IMR-90 (cell line): ENCODE results near the gene IFIT3. TPM values are rescaled to one million over a fixed set of nuclear protein-coding genes. Genes with fewer than 3 reads are reported as not detected.

Experiments used
- ATAC-seq: fragments of 200-7000 bp; cut with Tn5 transposase; 2 replicates; pipeline ENCODE4 v1.9.1; 2020; ENCODE audit warnings: low read depth, mild to moderate bottlenecking, moderate library complexity
- BruUV-seq: library from RNA; stranded (reverse); fragments of 400-500 nt; replicated peaks from 2 replicates; lab custom pipeline; 2021; lab: Mats Ljungman, UMichigan
- CTCF ChIA-PET: fragments of 300-600 bp; formaldehyde crosslinking; extraction: SDS; loops from one replicate; lab custom pipeline; 2021; ENCODE audit warnings: antibody characterized with exemption; lab: Yijun Ruan, JAX
- POLR2A ChIA-PET: fragments of 300-600 bp; sonication (Branson Sonifier 250); formaldehyde crosslinking; loops from one replicate; lab custom pipeline; 2022; ENCODE audit warnings: antibody characterized with exemption; ENCODE audit not compliant: unreplicated experiment; lab: Charles Lee
- DNase-seq: peaks from one replicate; pipeline ENCODE4 v3.0.0; 2013
- H2AFZ ChIP-seq: replicated peaks from 2 replicates; pipeline ENCODE3; 2013; ENCODE audit warnings: low read length, mild to moderate bottlenecking; ENCODE audit not compliant: poor library complexity
- H2AK5ac ChIP-seq: 2 replicates; pipeline ENCODE4 v1.6.1; 2013; ENCODE audit warnings: low read depth, low read length, inconsistent platforms
- H2AK9ac ChIP-seq: replicated peaks from 2 replicates; pipeline ENCODE3; 2013; ENCODE audit warnings: mild to moderate bottlenecking, low read depth, low read length, moderate library complexity; ENCODE audit not compliant: poor library complexity
- H2BK120ac ChIP-seq: 2 replicates; pipeline ENCODE4 v1.6.1; 2013; ENCODE audit warnings: low read depth, low read length, inconsistent platforms
- H2BK15ac ChIP-seq: 3 replicates; pipeline ENCODE4 v1.6.1; 2013; ENCODE audit warnings: low read depth, low read length, inconsistent platforms
- H2BK20ac ChIP-seq: 2 replicates; pipeline ENCODE4 v1.6.1; 2013; ENCODE audit warnings: low read depth, mild to moderate bottlenecking, inconsistent platforms, low read length, moderate library complexity
- H2BK5ac ChIP-seq: 2 replicates; pipeline ENCODE4 v1.6.1; 2013; ENCODE audit warnings: mild to moderate bottlenecking, low read depth, low read length, inconsistent platforms; ENCODE audit not compliant: poor library complexity, severe bottlenecking
- H3K14ac ChIP-seq: replicated peaks from 2 replicates; pipeline ENCODE4 v1.6.1; 2013; ENCODE audit warnings: low read depth, low read length, inconsistent platforms
- H3K18ac ChIP-seq: 2 replicates; pipeline ENCODE4 v1.6.1; 2013; ENCODE audit warnings: low read depth, low read length, control low read depth
- H3K23ac ChIP-seq: 2 replicates; pipeline ENCODE4 v1.6.1; 2013; ENCODE audit warnings: low read depth, low read length, inconsistent platforms
- H3K27ac ChIP-seq: 2 replicates; pipeline ENCODE4 v1.5.1; 2013; ENCODE audit warnings: mild to moderate bottlenecking, control low read depth, low read length; ENCODE audit not compliant: insufficient read depth
- H3K27me3 ChIP-seq: 2 replicates; pipeline ENCODE4 v1.6.1; 2013; ENCODE audit warnings: low read length; ENCODE audit not compliant: control insufficient read depth, insufficient read depth
- H3K36me3 ChIP-seq: 2 replicates; pipeline ENCODE4 v1.6.1; 2013; ENCODE audit warnings: low read length, mixed read lengths; ENCODE audit not compliant: control insufficient read depth, insufficient read depth
- H3K4ac ChIP-seq: 2 replicates; pipeline ENCODE4 v1.6.1; 2013; ENCODE audit warnings: low read depth, low read length, inconsistent platforms
- H3K4me1 ChIP-seq: 2 replicates; pipeline ENCODE4 v1.6.1; 2013; ENCODE audit warnings: low read length, mixed read lengths; ENCODE audit not compliant: control insufficient read depth, insufficient read depth
- H3K4me2 ChIP-seq: 2 replicates; pipeline ENCODE4 v1.6.1; 2013; ENCODE audit warnings: low read depth, mild to moderate bottlenecking, control low read depth, low read length, moderate library complexity
- H3K4me3 ChIP-seq: 2 replicates; pipeline ENCODE4 v1.5.1; 2013; ENCODE audit warnings: low read depth, mild to moderate bottlenecking, control low read depth, low read length, moderate library complexity; ENCODE audit not compliant: insufficient read depth
- H3K56ac ChIP-seq: 2 replicates; pipeline ENCODE4 v1.6.1; 2013; ENCODE audit warnings: low read length, inconsistent platforms; ENCODE audit not compliant: insufficient read depth; ENCODE audit errors: extremely low read depth
- H3K79me1 ChIP-seq, 2 experiments: 2 replicates each; pipeline ENCODE4 v1.6.1; 2013; ENCODE audit warnings: low read length in 2 of 2, inconsistent platforms in 1 of 2, low read depth in 1 of 2
- H3K9ac ChIP-seq: 2 replicates; pipeline ENCODE4 v1.6.1; 2013; ENCODE audit warnings: low read depth, low read length, control low read depth
- H3K9me1 ChIP-seq: 2 replicates; pipeline ENCODE4 v1.6.1; 2013; ENCODE audit warnings: low read length, inconsistent platforms; ENCODE audit not compliant: insufficient read depth
- H3K9me3 ChIP-seq: 2 replicates; pipeline ENCODE4 v1.6.1; 2013; ENCODE audit warnings: low read length; ENCODE audit not compliant: control insufficient read depth, insufficient read depth
- H4K20me1 ChIP-seq: 2 replicates; pipeline ENCODE4 v1.6.1; 2013; ENCODE audit warnings: low read length, inconsistent platforms; ENCODE audit not compliant: insufficient read depth
- H4K5ac ChIP-seq: 2 replicates; pipeline ENCODE4 v1.6.1; 2013; ENCODE audit warnings: mild to moderate bottlenecking, low read depth, low read length, control low read depth
- H4K8ac ChIP-seq, 2 experiments: 2 replicates each; pipeline ENCODE4 v1.6.1; 2013; ENCODE audit warnings: low read depth in 2 of 2, low read length in 2 of 2, control low read depth in 1 of 2, inconsistent platforms in 1 of 2
- H4K91ac ChIP-seq: 2 replicates; pipeline ENCODE4 v1.6.1; 2013; ENCODE audit warnings: low read depth, low read length, inconsistent platforms; ENCODE audit not compliant: insufficient read depth
- BHLHE40 ChIP-seq: fragments of 150-350 bp; IDR thresholded peaks from 2 replicates; pipeline ENCODE4 v1.6.1; 2016; ENCODE audit warnings: mild to moderate bottlenecking, low read depth, low read length
- CEBPB ChIP-seq: IDR thresholded peaks from 2 replicates; pipeline ENCODE4 v1.6.1; 2012; ENCODE audit warnings: low read depth, low read length, improper control_type of control experiment
- CHD1 ChIP-seq: IDR thresholded peaks from 2 replicates; pipeline ENCODE4 v1.6.1; 2012; ENCODE audit warnings: low read depth, low read length, improper control_type of control experiment
- FOS ChIP-seq: fragments of 150-350 bp; IDR thresholded peaks from 2 replicates; pipeline ENCODE4 v1.6.1; 2016; ENCODE audit warnings: low read depth, low read length
- MAFK ChIP-seq: IDR thresholded peaks from 2 replicates; pipeline ENCODE4 v1.6.1; 2012; ENCODE audit warnings: low read depth, low read length, improper control_type of control experiment
- MAZ ChIP-seq: IDR thresholded peaks from 2 replicates; pipeline ENCODE4 v1.6.1; 2012; ENCODE audit warnings: low read depth, mild to moderate bottlenecking, low read length, improper control_type of control experiment, moderate library complexity, borderline replicate concordance
- MXI1 ChIP-seq: IDR thresholded peaks from 2 replicates; pipeline ENCODE4 v1.6.1; 2012; ENCODE audit warnings: low read depth, mild to moderate bottlenecking, low read length, moderate library complexity, borderline replicate concordance
- NFE2L2 ChIP-seq: fragments of 150-350 bp; IDR thresholded peaks from 2 replicates; pipeline ENCODE4 v1.6.1; 2016; ENCODE audit warnings: low read depth, mild to moderate bottlenecking, low read length
- POLR2A ChIP-seq: IDR thresholded peaks from 2 replicates; pipeline ENCODE4 v1.6.1; 2012; ENCODE audit warnings: mild to moderate bottlenecking, low read depth, low read length
- RAD21 ChIP-seq: IDR thresholded peaks from 2 replicates; pipeline ENCODE4 v1.6.1; 2012; ENCODE audit warnings: low read length, improper control_type of control experiment
- RCOR1 ChIP-seq: IDR thresholded peaks from 2 replicates; pipeline ENCODE4 v1.6.1; 2012; ENCODE audit warnings: mild to moderate bottlenecking, low read length, improper control_type of control experiment; ENCODE audit not compliant: insufficient replicate concordance
- RFX5 ChIP-seq: IDR thresholded peaks from 2 replicates; pipeline ENCODE4 v1.8.0; 2012; ENCODE audit warnings: low read depth, mild to moderate bottlenecking, low read length, moderate library complexity
- SMC3 ChIP-seq: fragments of 150-350 bp; IDR thresholded peaks from 2 replicates; pipeline ENCODE4 v1.6.1; 2016; ENCODE audit warnings: low read depth, mild to moderate bottlenecking, antibody characterized with exemption, low read length, moderate library complexity
- WGBS, 2 experiments: methylation state at CpG; one replicate each; pipeline versions ENCODE4 v1.1.5 to v1.1.7; 2013; ENCODE audit warnings: missing lambda C conversion rate in 2 of 2; ENCODE audit not compliant: insufficient read length in 1 of 2; ENCODE audit errors: extremely low coverage in 2 of 2; 5-methylcytosine and 5-hydroxymethylcytosine counted together
- dilution Hi-C: fragments of 300-500 bp; cut with HindIII; formaldehyde crosslinking; loops from one replicate; pipeline ENCODE4 v1.14.3; 2018; ENCODE audit warnings: low sequenced_read_pairs; ENCODE audit not compliant: unreplicated experiment
- in situ Hi-C: fragments of 300-500 bp; cut with MboI; formaldehyde crosslinking; loops from 3 replicates; pipeline ENCODE4 v1.14.3; 2019; ENCODE audit warnings: low sequenced_read_pairs, inconsistent platforms, mixed read lengths
- intact Hi-C: fragments of 100-400 bp; cut with micrococcal nuclease; formaldehyde crosslinking; loops from 2 replicates; pipeline ENCODE4 v1.10.0; 2022
- polyA plus RNA-seq, 3 experiments: library from polyadenylated mRNA; depleted of rRNA; stranded (reverse); fragments of >200 nt; gene quantifications; 2 replicates each; pipeline ENCODE4 v1.2.3, GENCODE V29; 2012; ENCODE audit warnings: low replicate concordance in 1 of 3
- total RNA-seq: library from RNA; depleted of rRNA; stranded (reverse); fragments of >200 nt; gene quantifications from 2 replicates; pipeline ENCODE4 v1.2.3, GENCODE V29; 2012
- TF ChIP-seq, protein P1 (sequence below): fragments of 150-350 bp; IDR thresholded peaks from 2 replicates; pipeline ENCODE4 v1.6.1; 2016; ENCODE audit warnings: low read depth, mild to moderate bottlenecking, low read length, moderate library complexity, borderline replicate concordance
- TF ChIP-seq, protein P2 (sequence below): conservative IDR thresholded peaks from 2 replicates; pipeline ENCODE4 v1.5.1; 2012; ENCODE audit warnings: mild to moderate bottlenecking, low read depth, low read length, improper control_type of control experiment
- TF ChIP-seq, protein P3 (sequence below): fragments of 150-350 bp; IDR thresholded peaks from 2 replicates; pipeline ENCODE4 v1.6.1; 2017; ENCODE audit warnings: mild to moderate bottlenecking, antibody characterized with exemption, low read length, low read depth

Gene IFIT3
- total and polyA plus RNA-seq, 2 of the 4 experiments (the other 2 are of a cell fraction), result 3.5 to 7.3 TPM

DNA sequence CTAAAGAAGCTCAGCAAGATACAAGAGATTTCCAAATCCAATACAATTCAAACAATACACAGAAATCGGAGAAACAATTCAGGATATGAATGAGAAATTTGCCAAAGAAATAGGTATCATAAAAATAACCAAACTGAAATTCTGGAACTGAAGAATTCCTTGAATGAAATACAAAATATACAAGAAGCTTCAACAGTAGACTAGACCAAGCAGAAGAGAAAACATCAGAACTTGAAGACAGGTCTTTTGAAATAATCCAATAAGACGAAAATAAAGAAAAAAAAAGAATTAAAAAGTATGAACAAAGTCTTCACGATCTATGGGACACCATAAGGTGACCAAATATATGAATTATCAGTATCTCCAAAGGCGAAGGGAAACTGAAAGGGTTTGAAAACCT lies 28.8 kb upstream of the IFIT3 start:
- peaks cover 12% of the 10 kb centered on the region for H3K4me1 ChIP-seq
- no peak overlapping the region for H2BK15ac ChIP-seq
- no peak overlapping the region for H3K23ac ChIP-seq
- no peaks in the 10 kb centered on the region for H3K27me3 ChIP-seq
- POLR2A ChIA-PET, result no interaction called here
- no peaks in the 10 kb centered on the region for H3K36me3 ChIP-seq
- BruUV-seq, result no TSS peak
- H3K56ac ChIP-seq, result no peak overlapping the region
- WGBS, 2 experiments, result no CpG with 5 or more reads among the region's 4 CpGs
- no peaks in the 10 kb centered on the region for H4K20me1 ChIP-seq
- no peak overlapping the region for H2AK5ac ChIP-seq
- no peak overlapping the region for H3K9ac ChIP-seq
- no peak overlapping the region for H3K4ac ChIP-seq
- no peak overlapping the region for H4K5ac ChIP-seq
- CTCF ChIA-PET, result no interaction called here
- no peak overlapping the region for H2BK20ac ChIP-seq
- no peak overlapping the region for H3K14ac ChIP-seq
- H2AK9ac ChIP-seq, result no peak overlapping the region
- no peak overlapping the region for H2AFZ ChIP-seq
- dilution Hi-C loops, result no loop called here
- H4K8ac ChIP-seq, result no peak overlapping the region
- H3K4me3 ChIP-seq, result no peak overlapping the region
- no peak overlapping the region for H4K91ac ChIP-seq
- H3K9me1 ChIP-seq, result no peaks in the 10 kb centered on the region; the same call in 1 of the 2 replicates
- in situ Hi-C loops, result no loop called here
- no peak for TF ChIP-seq RCOR1
- TF ChIP-seq MAFK, result no peak
- no peak for TF ChIP-seq POLR2A
- no peak for TF ChIP-seq BHLHE40
- no peak for TF ChIP-seq NFE2L2
- TF ChIP-seq, protein P1, sequence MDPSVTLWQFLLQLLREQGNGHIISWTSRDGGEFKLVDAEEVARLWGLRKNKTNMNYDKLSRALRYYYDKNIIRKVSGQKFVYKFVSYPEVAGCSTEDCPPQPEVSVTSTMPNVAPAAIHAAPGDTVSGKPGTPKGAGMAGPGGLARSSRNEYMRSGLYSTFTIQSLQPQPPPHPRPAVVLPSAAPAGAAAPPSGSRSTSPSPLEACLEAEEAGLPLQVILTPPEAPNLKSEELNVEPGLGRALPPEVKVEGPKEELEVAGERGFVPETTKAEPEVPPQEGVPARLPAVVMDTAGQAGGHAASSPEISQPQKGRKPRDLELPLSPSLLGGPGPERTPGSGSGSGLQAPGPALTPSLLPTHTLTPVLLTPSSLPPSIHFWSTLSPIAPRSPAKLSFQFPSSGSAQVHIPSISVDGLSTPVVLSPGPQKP, result no peak
- no peak for TF ChIP-seq CHD1
- TF ChIP-seq CEBPB, result no peak
- TF ChIP-seq, protein P2, sequence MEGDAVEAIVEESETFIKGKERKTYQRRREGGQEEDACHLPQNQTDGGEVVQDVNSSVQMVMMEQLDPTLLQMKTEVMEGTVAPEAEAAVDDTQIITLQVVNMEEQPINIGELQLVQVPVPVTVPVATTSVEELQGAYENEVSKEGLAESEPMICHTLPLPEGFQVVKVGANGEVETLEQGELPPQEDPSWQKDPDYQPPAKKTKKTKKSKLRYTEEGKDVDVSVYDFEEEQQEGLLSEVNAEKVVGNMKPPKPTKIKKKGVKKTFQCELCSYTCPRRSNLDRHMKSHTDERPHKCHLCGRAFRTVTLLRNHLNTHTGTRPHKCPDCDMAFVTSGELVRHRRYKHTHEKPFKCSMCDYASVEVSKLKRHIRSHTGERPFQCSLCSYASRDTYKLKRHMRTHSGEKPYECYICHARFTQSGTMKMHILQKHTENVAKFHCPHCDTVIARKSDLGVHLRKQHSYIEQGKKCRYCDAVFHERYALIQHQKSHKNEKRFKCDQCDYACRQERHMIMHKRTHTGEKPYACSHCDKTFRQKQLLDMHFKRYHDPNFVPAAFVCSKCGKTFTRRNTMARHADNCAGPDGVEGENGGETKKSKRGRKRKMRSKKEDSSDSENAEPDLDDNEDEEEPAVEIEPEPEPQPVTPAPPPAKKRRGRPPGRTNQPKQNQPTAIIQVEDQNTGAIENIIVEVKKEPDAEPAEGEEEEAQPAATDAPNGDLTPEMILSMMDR, result no peak
- TF ChIP-seq RAD21, result no peak
- no peak for TF ChIP-seq SMC3
- TF ChIP-seq MAZ, result no peak
- no peak for TF ChIP-seq MXI1
- TF ChIP-seq, protein P3, sequence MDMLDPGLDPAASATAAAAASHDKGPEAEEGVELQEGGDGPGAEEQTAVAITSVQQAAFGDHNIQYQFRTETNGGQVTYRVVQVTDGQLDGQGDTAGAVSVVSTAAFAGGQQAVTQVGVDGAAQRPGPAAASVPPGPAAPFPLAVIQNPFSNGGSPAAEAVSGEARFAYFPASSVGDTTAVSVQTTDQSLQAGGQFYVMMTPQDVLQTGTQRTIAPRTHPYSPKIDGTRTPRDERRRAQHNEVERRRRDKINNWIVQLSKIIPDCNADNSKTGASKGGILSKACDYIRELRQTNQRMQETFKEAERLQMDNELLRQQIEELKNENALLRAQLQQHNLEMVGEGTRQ, result no peak
- TF ChIP-seq FOS, result no peak
- TF ChIP-seq RFX5, result no peak
- no peak overlapping the region for H3K27ac ChIP-seq
- H2BK5ac ChIP-seq, result no peak overlapping the region
- no peaks in the 10 kb centered on the region for H3K9me3 ChIP-seq
- intact Hi-C loops, result loop anchor here (5.0 kb wide), 1 partner anchor 447 kb away; the partner anchor contains the start of gene ANKRD22
- no peak overlapping the region for H3K18ac ChIP-seq
- no peak overlapping the region for H3K4me2 ChIP-seq
- no peak overlapping the region for H2BK120ac ChIP-seq
- DNase-seq (no peak), ATAC-seq (no peak)
- peaks cover 2 to 4% of the 10 kb centered on the region in 2 experiments; a peak in 1 of 4 replicates for H3K79me1 ChIP-seq
